Suprapubic skin (tissue), 4 donors: ENCODE measurements around the gene NEURL3. TPM values are rescaled to one million over a fixed set of nuclear protein-coding genes. Genes with fewer than 3 reads are reported as not detected.

Experiments
- DNase-seq, 2 donors: peaks; one replicate each; pipeline ENCODE4 v3.0.0-alpha.2; 2019; ENCODE audit warnings: low spot score in 2 of 2
- H3K27ac ChIP-seq: fragments of 200-600 bp; sonication (generic); one replicate; pipeline ENCODE4 v1.5.1; 2019
- H3K27me3 ChIP-seq: fragments of 200-600 bp; sonication (generic); one replicate; pipeline ENCODE4 v1.5.1; 2019
- H3K36me3 ChIP-seq: fragments of 200-600 bp; sonication (generic); one replicate; pipeline ENCODE4 v1.5.1; 2019
- H3K4me1 ChIP-seq: fragments of 200-600 bp; sonication (generic); one replicate; pipeline ENCODE4 v1.5.1; 2019
- H3K4me3 ChIP-seq: fragments of 200-600 bp; sonication (generic); one replicate; pipeline ENCODE4 v1.5.1; 2019; ENCODE audit warnings: mild to moderate bottlenecking
- H3K9me3 ChIP-seq: fragments of 200-600 bp; sonication (generic); one replicate; pipeline ENCODE4 v1.5.1; 2019
- EP300 ChIP-seq: sonication (generic); formaldehyde crosslinking; IDR thresholded peaks from one replicate; pipeline ENCODE4 v1.6.1; 2017; ENCODE audit warnings: antibody characterized with exemption
- POLR2A ChIP-seq, 2 donors: fragments of 450-650 bp; IDR thresholded peaks; one replicate each; pipeline ENCODE4 v1.6.1; 2017; ENCODE audit warnings: antibody characterized with exemption in 2 of 2, mild to moderate bottlenecking in 2 of 2, moderate library complexity in 2 of 2
- POLR2AphosphoS5 ChIP-seq, 3 donors: sonication (generic); formaldehyde crosslinking; IDR thresholded peaks; one replicate each; pipeline ENCODE4 v1.6.1; 2017; ENCODE audit warnings: antibody characterized with exemption in 3 of 3
- WGBS: methylation state at CpG from one replicate; pipeline ENCODE4 v1.1.5; 2018; 5-methylcytosine and 5-hydroxymethylcytosine counted together
- total RNA-seq, 4 donors: library from RNA; depleted of rRNA; stranded (reverse); fragments of >200 nt; gene quantifications; one replicate each; pipeline ENCODE4 v1.1.0, GENCODE V29; 2016
- TF ChIP-seq, protein P1 (sequence below), 2 donors: fragments of 200-600 bp in 1 of 2; fragments of 450-650 bp in 1 of 2; sonication (generic) in 1 of 2; IDR thresholded peaks; one replicate each; pipeline ENCODE4 v1.5.1; 2016 to 2019; ENCODE audit warnings: antibody characterized with exemption in 2 of 2, mild to moderate bottlenecking in 1 of 2, moderate library complexity in 1 of 2

NEURL3 gene
- total RNA-seq, 4 donors from 2014 or later: 0.52 to 2.6 (median 1.5) TPM

DNA sequence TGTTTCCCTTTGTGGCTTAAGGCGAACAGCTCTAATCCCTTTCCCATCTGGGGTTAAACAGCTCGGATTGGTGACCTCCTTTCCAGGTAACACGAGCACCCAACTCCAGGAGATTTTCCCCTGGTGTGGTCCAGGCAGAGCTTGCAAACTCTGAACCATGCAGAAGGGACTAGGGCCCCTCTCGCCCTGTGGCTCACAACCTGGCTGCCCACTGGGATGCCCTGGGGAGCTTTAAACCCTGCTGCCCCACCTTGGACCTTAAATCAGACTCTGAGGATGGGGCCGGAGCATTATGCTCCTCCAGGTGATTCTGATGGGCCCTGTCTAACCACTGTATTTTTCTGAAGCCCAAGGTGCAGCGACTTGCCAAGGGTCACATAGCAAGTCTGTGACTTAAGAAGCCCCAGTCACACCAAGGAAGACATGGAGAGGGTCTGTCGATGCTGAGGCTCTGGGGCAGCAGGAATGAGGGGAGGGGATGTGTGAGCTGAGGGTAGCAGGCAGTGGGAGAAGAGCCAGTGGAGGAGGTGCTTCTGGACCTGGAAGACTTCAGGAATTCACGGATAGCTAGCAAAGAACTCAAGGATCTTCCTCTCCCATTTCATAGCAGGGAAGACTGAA lies 37.3 kb upstream of the NEURL3 start:
- H3K36me3 ChIP-seq: peaks cover 7% of the 10 kb centered on the region
- no peaks in the 10 kb centered on the region for H3K9me3 ChIP-seq
- 85% methylated on average over 4 of the region's 8 CpGs for WGBS
- H3K4me1 ChIP-seq: peaks cover 54% of the 10 kb centered on the region
- no peak overlapping the region for H3K27ac ChIP-seq
- no peak overlapping the region for H3K4me3 ChIP-seq
- TF ChIP-seq, protein P1, sequence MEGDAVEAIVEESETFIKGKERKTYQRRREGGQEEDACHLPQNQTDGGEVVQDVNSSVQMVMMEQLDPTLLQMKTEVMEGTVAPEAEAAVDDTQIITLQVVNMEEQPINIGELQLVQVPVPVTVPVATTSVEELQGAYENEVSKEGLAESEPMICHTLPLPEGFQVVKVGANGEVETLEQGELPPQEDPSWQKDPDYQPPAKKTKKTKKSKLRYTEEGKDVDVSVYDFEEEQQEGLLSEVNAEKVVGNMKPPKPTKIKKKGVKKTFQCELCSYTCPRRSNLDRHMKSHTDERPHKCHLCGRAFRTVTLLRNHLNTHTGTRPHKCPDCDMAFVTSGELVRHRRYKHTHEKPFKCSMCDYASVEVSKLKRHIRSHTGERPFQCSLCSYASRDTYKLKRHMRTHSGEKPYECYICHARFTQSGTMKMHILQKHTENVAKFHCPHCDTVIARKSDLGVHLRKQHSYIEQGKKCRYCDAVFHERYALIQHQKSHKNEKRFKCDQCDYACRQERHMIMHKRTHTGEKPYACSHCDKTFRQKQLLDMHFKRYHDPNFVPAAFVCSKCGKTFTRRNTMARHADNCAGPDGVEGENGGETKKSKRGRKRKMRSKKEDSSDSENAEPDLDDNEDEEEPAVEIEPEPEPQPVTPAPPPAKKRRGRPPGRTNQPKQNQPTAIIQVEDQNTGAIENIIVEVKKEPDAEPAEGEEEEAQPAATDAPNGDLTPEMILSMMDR (IDR thresholded peaks at IDR 0.05): no peak
- TF ChIP-seq POLR2AphosphoS5 (IDR thresholded peaks at IDR 0.05) (no peak), POLR2A (IDR thresholded peaks at IDR 0.05) (no peak), EP300 (no peak)
- no peak for DNase-seq
- H3K27me3 ChIP-seq: no peaks in the 10 kb centered on the region

DNA sequence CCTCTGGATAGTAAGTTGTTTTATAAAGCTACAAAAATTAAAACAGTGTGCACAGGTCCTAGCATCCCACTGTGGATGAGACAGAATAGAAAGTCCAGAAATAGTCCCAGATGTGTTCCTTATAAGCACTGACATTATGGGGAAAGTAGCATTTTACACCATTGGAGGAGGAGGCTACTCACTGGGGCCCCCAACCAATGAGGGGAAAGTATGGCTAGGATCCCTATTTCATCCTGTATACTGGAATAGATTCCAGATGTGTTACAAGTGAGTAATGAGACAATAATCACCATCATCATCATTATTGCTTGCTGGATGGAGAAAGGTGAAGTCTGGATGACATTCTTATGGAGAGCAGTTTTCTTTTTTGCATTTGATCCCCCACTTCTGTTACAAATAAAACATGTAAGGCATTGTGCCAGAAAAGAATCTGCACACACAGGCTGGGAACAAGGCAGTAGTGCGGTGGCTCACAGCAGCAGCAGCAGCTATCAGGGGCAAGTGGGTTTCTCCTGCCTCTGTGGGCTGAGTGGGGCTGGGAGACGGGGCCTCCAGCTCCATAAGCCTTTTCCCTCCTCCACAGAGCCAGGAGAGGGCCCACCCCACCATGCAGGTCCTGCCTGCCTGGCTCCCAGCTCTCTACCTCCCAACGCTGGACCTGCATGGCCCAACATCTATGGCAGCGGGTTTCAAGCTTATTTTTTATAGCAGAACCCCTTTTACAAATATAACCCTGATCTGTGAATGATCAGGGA lies 36.4 kb upstream of the NEURL3 start:
- WGBS: 79% methylated on average over 4 of the region's 4 CpGs
- peaks cover 4% of the 10 kb centered on the region for H3K36me3 ChIP-seq
- H3K27ac ChIP-seq: no peak overlapping the region
- peak in 1 of 2 donors; percentile 35 for DNase-seq
- no peak overlapping the region for H3K4me3 ChIP-seq
- no peaks in the 10 kb centered on the region for H3K9me3 ChIP-seq
- TF ChIP-seq, protein P1 (IDR thresholded peaks at IDR 0.05): no peak
- TF ChIP-seq POLR2A (IDR thresholded peaks at IDR 0.05) (no peak), POLR2AphosphoS5 (IDR thresholded peaks at IDR 0.05) (no peak)
- no peaks in the 10 kb centered on the region for H3K27me3 ChIP-seq
- H3K4me1 ChIP-seq: peaks cover 48% of the 10 kb centered on the region

DNA sequence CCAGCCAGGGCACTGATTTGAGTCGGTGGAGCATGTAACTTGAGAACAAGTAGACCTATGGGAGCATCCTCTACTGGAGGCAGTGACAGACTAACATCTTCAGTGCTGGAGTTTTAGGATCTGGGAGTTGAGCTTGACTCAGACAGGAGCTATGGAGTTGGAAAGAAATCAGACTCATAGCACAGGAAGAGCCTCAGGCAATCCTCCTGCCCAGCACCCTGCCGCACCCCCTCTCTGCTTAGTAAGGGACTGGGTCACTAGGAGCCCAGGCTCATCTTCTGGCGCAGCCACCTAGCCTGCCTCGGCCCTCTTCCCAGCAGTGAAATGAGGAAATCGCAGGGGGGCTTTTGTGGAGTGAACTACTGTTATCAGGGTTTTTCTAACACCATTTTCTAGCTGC lies 35.0 kb upstream of the NEURL3 start:
- DNase-seq: no peak
- WGBS: 64% methylated on average over 5 of the region's 5 CpGs
- Histone ChIP-seq H3K36me3 (peaks cover 4% of the 10 kb centered on the region), H3K27me3 (no peaks in the 10 kb centered on the region), H3K4me3 (no peak overlapping the region), H3K4me1 (peaks cover 57% of the 10 kb centered on the region), H3K27ac (no peak overlapping the region), H3K9me3 (no peaks in the 10 kb centered on the region)
- TF ChIP-seq, protein P1 (IDR thresholded peaks at IDR 0.05): no peak
- TF ChIP-seq POLR2A (IDR thresholded peaks at IDR 0.05): no peak

DNA sequence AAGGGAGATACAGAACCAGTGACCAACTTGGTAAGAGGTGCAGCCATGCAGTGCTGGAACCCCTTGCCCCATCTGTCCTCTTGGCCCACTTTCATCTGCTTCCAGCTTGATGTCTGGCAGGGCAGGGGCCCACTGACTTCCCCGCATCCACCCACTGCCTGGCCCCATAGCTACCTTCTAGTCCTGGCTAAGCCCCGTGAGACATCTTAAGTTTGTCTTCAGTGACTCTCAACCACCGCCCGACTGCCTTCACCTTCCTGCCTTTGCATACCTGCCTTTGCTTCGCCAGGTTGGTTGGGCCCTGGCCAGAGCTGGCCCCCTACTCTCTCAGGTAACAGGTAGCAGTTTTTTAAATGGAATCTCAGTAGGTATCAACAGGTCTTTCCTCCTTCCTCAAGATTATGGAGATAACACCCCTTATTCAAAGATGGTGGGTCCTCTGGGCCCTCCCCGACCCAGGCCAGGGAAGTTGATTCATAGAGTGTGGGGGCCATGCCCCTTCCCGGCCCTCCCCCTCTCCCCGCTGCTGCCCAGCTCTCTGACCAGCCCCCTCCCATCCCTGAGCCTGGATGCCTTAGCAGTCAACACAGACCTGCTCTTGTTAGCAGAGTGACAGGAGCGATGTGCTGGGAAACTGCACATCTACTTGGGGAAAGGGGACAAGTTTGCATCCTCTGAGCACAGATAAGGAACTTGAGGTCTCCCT lies 34.2 kb upstream of the NEURL3 start:
- 82% methylated on average over 9 of the region's 9 CpGs for WGBS
- peaks cover 65% of the 10 kb centered on the region for H3K4me1 ChIP-seq
- TF ChIP-seq POLR2AphosphoS5 (IDR thresholded peaks at IDR 0.05): no peak
- H3K27ac ChIP-seq: no peak overlapping the region
- no peak for DNase-seq
- no peaks in the 10 kb centered on the region for H3K27me3 ChIP-seq
- peak overlapping the region; percentile 62 for H3K4me3 ChIP-seq
- H3K9me3 ChIP-seq: no peaks in the 10 kb centered on the region
- peaks cover 4% of the 10 kb centered on the region for H3K36me3 ChIP-seq

DNA sequence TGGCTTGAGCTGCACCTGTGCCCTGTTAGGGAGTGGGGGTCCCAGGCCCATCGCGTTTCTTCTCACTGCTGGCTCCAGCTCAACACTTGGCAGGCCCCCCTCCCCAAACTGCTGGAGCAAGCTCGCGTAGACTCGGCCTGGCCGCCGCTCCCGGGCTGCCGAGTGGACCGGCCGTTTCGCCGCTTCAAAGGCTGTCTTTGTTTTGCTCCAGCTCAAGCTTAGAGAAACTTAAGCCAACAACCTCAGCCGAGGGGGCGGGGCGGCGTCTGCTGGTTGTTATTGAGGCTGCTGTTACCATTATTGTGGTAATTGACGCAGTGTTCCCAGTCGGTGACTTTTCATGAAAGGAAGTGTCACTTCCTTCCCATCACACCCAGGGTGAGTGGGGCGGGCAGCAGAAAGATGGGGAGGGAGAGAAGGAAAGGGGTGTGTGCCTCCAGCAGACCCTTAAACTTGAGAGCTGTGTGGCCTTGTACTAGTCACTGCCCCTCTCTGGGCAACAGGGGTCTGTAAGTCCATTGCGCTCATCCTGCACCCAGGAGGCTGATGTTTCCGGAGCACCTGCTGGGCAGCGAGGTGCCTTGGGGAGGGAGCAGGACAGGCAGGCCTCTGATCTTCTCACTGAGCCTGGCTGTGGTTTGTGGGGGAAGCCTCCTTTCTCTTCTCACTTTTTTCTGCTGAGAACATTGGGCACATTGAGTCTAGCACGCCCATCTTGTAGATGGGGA lies 33.5 kb upstream of the NEURL3 start:
- peaks cover 4% of the 10 kb centered on the region for H3K36me3 ChIP-seq
- TF ChIP-seq POLR2A (IDR thresholded peaks at IDR 0.05) (peak; percentile 9 to 64), EP300 (no peak), POLR2AphosphoS5 (IDR thresholded peaks at IDR 0.05) (peak in 1 of 3 donors; percentile 5)
- TF ChIP-seq, protein P1 (IDR thresholded peaks at IDR 0.05): no peak
- H3K9me3 ChIP-seq: no peaks in the 10 kb centered on the region
- peaks cover 72% of the 10 kb centered on the region for H3K4me1 ChIP-seq
- H3K4me3 ChIP-seq: peak overlapping the region; percentile 62
- H3K27ac ChIP-seq: peak overlapping the region; percentile 86
- no peaks in the 10 kb centered on the region for H3K27me3 ChIP-seq
- peak; percentile 92 to 95 for DNase-seq
- WGBS: 42% methylated on average over 21 of the region's 24 CpGs
